Fibroblast of mammary gland (primary cell): ENCODE data around the gene LTO1.

Source experiments
- DNase-seq: peaks from one replicate; pipeline ENCODE4 v3.0.0-alpha.2; 2010; ENCODE audit warnings: low read depth
- H3K4me3 ChIP-seq: 2 replicates; pipeline ENCODE4 v1.5.1; 2011; ENCODE audit warnings: low read depth, mild to moderate bottlenecking, low read length, moderate library complexity; ENCODE audit not compliant: control insufficient read depth
- CTCF ChIP-seq: conservative IDR thresholded peaks from 2 replicates; pipeline ENCODE4 v1.5.1; 2011; ENCODE audit warnings: low read depth, low read length, inconsistent platforms; ENCODE audit not compliant: control insufficient read depth, insufficient read depth

LTO1 gene

DNA sequence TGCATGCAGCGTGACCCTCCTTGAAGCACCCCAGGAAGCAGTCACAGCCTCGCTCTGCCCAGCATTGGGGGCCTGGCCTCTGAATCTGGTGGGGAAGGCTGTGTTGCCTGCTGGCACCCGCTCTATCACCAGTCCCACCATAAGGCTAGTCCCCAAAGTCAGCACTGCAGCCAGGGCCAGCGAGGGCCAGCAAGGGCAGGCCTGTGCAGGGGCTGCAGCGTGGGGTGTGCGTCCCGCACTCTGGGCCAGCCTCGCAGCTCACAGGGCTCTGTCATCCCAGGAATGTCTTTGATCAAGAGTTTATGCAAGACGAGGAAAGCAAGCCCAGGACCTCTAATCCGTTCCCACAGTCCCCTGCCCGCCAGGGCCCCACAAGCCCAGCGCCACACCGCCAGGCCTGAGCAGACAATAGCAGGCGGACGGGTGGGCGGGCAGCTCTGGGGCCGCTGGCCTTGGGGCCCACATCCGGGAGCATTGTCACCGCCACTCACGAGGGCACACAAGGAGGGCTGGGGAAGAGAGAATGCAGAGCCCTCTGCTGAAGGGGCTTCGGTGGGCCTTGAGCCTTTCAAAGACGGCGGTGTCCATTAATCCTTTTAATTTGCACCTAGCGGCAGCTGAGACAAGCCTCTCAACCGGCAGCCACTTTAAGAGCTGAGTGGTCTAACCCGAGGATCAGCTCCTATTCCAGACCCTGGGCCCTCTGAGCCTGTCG lies 17.1 kb downstream of the LTO1 start:
- no peak for TF ChIP-seq CTCF
- DNase-seq = no peak

GRCh38 chr11:69657456-69657910 lies 17.7 kb downstream of the LTO1 start:
- TF ChIP-seq CTCF = no peak

More for the DNA sequence above, 17.1 kb downstream of the LTO1 start:
- H3K4me3 ChIP-seq = no peak overlapping the region

GRCh38 chr11:69656536-69657455 lies 18.4 kb downstream of the LTO1 start:
- DNase-seq = no peak
- no peak overlapping the region for H3K4me3 ChIP-seq
- TF ChIP-seq CTCF = no peak

More at GRCh38 chr11:69657456-69657910, 17.7 kb downstream of the LTO1 start:
- no peak for DNase-seq
- no peak overlapping the region for H3K4me3 ChIP-seq

- H3K4me3 ChIP-seq = no peak overlapping the region
- no peak for TF ChIP-seq CTCF
- DNase-seq = no peak
Measured at GRCh38 chr11:69655479-69656428, 19.4 kb downstream of the LTO1 start.

DNA sequence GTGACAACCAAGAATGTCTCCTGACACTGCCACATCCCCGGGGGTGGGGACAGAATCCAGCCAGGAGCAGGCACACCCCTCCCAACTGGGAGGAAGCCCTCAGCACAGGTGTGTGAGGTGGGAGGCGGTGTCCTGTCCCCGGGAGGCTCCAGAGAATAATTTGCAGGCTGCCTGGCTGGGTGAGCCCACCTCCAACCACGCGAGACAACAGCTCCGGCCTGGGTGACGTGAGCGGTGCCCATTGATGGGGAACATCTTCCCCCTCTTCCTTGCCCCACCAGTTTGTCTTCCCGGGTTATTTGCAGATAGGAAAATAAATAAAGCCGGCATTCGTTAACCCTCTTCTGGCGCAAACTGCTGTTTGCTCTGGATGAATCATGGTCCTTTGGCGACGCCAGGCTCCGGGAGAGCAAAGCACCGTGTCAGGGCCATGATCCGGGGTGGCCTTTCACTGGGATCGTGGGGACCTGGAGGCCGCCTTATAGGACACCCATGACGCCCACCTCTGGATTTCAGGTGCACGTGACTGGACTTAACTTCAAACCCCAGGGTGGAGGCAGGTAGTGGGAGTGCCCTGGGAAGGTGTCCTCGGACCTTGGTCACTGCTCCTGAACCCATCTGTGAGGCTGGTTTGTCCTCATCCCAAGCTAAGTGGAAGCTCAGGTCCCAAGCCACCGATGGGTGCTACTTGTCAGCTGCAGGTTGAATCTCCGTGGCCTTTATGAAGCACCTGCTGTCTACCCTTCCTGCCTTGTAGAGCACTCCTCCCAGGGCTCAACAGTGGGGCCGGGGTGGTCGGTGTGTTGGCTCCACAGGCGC lies 20.3 kb downstream of the LTO1 start:
- no peak overlapping the region for H3K4me3 ChIP-seq
- DNase-seq = peak; percentile 54
- no peak for TF ChIP-seq CTCF
